HG02884 (cell line): ENCODE measurements around the gene PRELID1.

Experiments
- ATAC-seq: cut with Tn5 transposase; IDR thresholded peaks from one replicate; pipeline ENCODE4 v1.9.1; 2021; ENCODE audit warnings: mild to moderate bottlenecking, moderate library complexity; ENCODE audit not compliant: unreplicated experiment

The PRELID1 gene

GRCh38 chr5:177312649-177313181 lies 9.1 kb downstream of the PRELID1 start:
- peak; percentile 6 for ATAC-seq

GRCh38 chr5:177313561-177314259 lies 10.1 kb downstream of the PRELID1 start:
- ATAC-seq, result no peak

GRCh38 chr5:177314376-177315342 lies 11.1 kb downstream of the PRELID1 start:
- ATAC-seq, result no peak

GRCh38 chr5:177315411-177315810 lies 11.8 kb downstream of the PRELID1 start:
- no peak for ATAC-seq

GRCh38 chr5:177316005-177316404 lies 12.4 kb downstream of the PRELID1 start:
- ATAC-seq, result no peak

GRCh38 chr5:177317959-177318377 lies 14.4 kb downstream of the PRELID1 start:
- no peak for ATAC-seq

GRCh38 chr5:177319913-177320588 lies 16.5 kb downstream of the PRELID1 start:
- ATAC-seq, result no peak

GRCh38 chr5:177320879-177321278 lies 17.3 kb downstream of the PRELID1 start:
- ATAC-seq, result no peak

GRCh38 chr5:177325868-177326381 lies 22.3 kb downstream of the PRELID1 start:
- ATAC-seq, result no peak

- ATAC-seq, result no peak
Measured at GRCh38 chr5:177327539-177328522, 24.2 kb downstream of the PRELID1 start.

- no peak for ATAC-seq
Measured at GRCh38 chr5:177328545-177329231, 25.1 kb downstream of the PRELID1 start.

- no peak for ATAC-seq
Measured at GRCh38 chr5:177329883-177330282, 26.3 kb downstream of the PRELID1 start.

- ATAC-seq, result no peak
Measured at GRCh38 chr5:177330991-177331842, 27.6 kb downstream of the PRELID1 start.

GRCh38 chr5:177332031-177332895 lies 28.7 kb downstream of the PRELID1 start:
- no peak for ATAC-seq

GRCh38 chr5:177332896-177333260 lies 29.3 kb downstream of the PRELID1 start:
- no peak for ATAC-seq

GRCh38 chr5:177333420-177334154 lies 30.0 kb downstream of the PRELID1 start:
- no peak for ATAC-seq

- ATAC-seq, result no peak
Measured at GRCh38 chr5:177334155-177334551, 30.6 kb downstream of the PRELID1 start.
